Heart right ventricle (tissue), 16 donors: ENCODE data around the gene SREBF2. TPM values are rescaled to one million over a fixed set of nuclear protein-coding genes. Genes with fewer than 3 reads are reported as not detected.

Experiments used
- ATAC-seq, 8 donors: fragments of 200-7000 bp; cut with Tn5 transposase; one replicate each; pipeline ENCODE4 v1.9.1; 2020; ENCODE audit warnings: mild to moderate bottlenecking in 8 of 8, moderate library complexity in 8 of 8, moderate number of reproducible peaks in 1 of 8
- DNase-seq, 2 donors: peaks; one replicate each; pipeline ENCODE4 v3.0.0-alpha.2; 2020
- H3K27ac ChIP-seq, 10 donors: fragments of 200-600 bp; sonication (generic) in 2 of 10; one replicate each; pipeline versions ENCODE4 v1.5.0 to v1.8.0; 2020 to 2022; ENCODE audit warnings: mild to moderate bottlenecking in 3 of 10
- H3K27me3 ChIP-seq, 7 donors: fragments of 200-600 bp; one replicate each; pipeline ENCODE4 v1.8.0; 2021 to 2022; ENCODE audit warnings: mild to moderate bottlenecking in 2 of 7
- H3K36me3 ChIP-seq, 9 donors: fragments of 200-600 bp; sonication (generic) in 1 of 9; one replicate each; pipeline versions ENCODE4 v1.5.0 to v1.8.0; 2020 to 2022; ENCODE audit warnings: mild to moderate bottlenecking in 2 of 9
- H3K4me1 ChIP-seq, 9 donors: fragments of 200-600 bp; sonication (generic) in 1 of 9; one replicate each; pipeline versions ENCODE4 v1.5.0 to v1.8.0; 2020 to 2022; ENCODE audit warnings: mild to moderate bottlenecking in 4 of 9
- H3K4me3 ChIP-seq, 10 donors: fragments of 200-600 bp; sonication (generic) in 2 of 10; one replicate each; pipeline versions ENCODE4 v1.5.0 to v1.8.0; 2020 to 2022; ENCODE audit warnings: mild to moderate bottlenecking in 7 of 10, moderate library complexity in 2 of 10
- H3K9me3 ChIP-seq, 11 donors: fragments of 200-600 bp in 10 of 11; sonication (generic) in 2 of 11; one replicate each; pipeline versions ENCODE4 v1.5.0 to v1.8.0; 2013 to 2022; ENCODE audit warnings: mild to moderate bottlenecking in 2 of 11, control low read depth in 1 of 11, moderate library complexity in 1 of 11
- CTCF ChIP-seq, 9 donors: fragments of 200-600 bp; sonication (generic) in 2 of 9; IDR thresholded peaks; one replicate each; pipeline versions ENCODE4 v1.5.0 to v1.8.0; 2021 to 2022; ENCODE audit warnings: antibody characterized with exemption in 9 of 9, mild to moderate bottlenecking in 5 of 9, moderate library complexity in 1 of 9
- WGBS, 2 donors: extraction: QIAGEN DNeasy Blood & Tissue Kit; methylation state at CpG; one replicate each; pipeline ENCODE4 v1.1.7; 2013; ENCODE audit warnings: inconsistent platforms in 1 of 2; 5-methylcytosine and 5-hydroxymethylcytosine counted together
- intact Hi-C, 10 donors: fragments of 100-400 bp; cut with DNase I; formaldehyde crosslinking; loops; one replicate each; pipeline versions ENCODE4 v1.11.1 to v1.14.2; 2022
- polyA plus RNA-seq, 2 donors: library from polyadenylated mRNA; stranded (reverse); fragments of 200-250 nt; gene quantifications; one replicate each; pipeline ENCODE4 v1.2.3, GENCODE V29; 2013
- total RNA-seq, 10 donors: library from RNA; stranded (reverse); fragmentation: NEBNext Ultra II Directional in 3 of 10; extraction: Animal tissue kit (Norgen Biotek cat#: 25700) in 3 of 10; gene quantifications; one replicate each; pipeline versions ENCODE4 v1.2.1 to v1.2.4, GENCODE V29; 2021 to 2023
- donor health status: Arrhythmogenic right ventricular cardiomyopathy.
- donor health status: ischemic (EF 13 %, LVEDD 7.1; RV severe dilation, severe dysfunction).
- donor health status: healthy with polysubstance abuse.
- donor health status: DM: no; HTN: yes; CAD: no.
- donor health status: DM: no; HTN: no; CAD: no.
- donor health status: ischemic (EF 25% LVEDD 6.9; RV normal size, moderate dysfunction).
- donor health status: ischemic (EF 25% LVEDD 5.7; RV mildly dilated, moderate dysfunction).
- donor health status: healthy.
- donor health status: DM: yes; HTN: yes; CAD: no.
- donor health status: Ischemic cardiomyopathy.
- donor health status: ischemic (EF 35%, LVEDD 5.7; RV mildly dilated, moderate dysfunction).
- donor health status: nonischemic (EF 11% LVEDD 7.7; RV severe dilation, severe dysfunction).
- donor health status: DM: yes; HTN: yes; CAD: no.
- donor health status: PGD.
- donor health status: ischemic (EF 29% LVEDD 5.4; RV normal size, mild dysfunction).
- donor health status: nonischemic (EF 23%, LVEDD 6.1; RV moderate dilation, normal function).

Gene SREBF2
- total and polyA plus RNA-seq, 12 donors, result 37.5 to 94.3 (median 71.3) TPM

GRCh38 chr22:41820447-41820846, 12.5 kb upstream of the SREBF2 start:
- Histone ChIP-seq H3K9me3 (no peaks in the 10 kb centered on the region), H3K4me3 (no peak overlapping the region), H3K27ac (no peak overlapping the region), H3K27me3 (no peaks in the 10 kb centered on the region), H3K4me1 (peaks cover 0 to 10% (median 5%) of the 10 kb centered on the region in 9 donors), H3K36me3 (peaks cover 0 to 15% (median 0%) of the 10 kb centered on the region in 9 donors)
- ATAC-seq, result no peak
- intact Hi-C loops, result loop anchor here in 3 of 10 donors (5.0 to 10.0 kb wide), 2 partner anchors 122 to 126 kb away; partner anchors contain the start of gene MEI1 (in 1 of the 3)
- DNase-seq, result no peak
- 89 to 91% methylated on average over 5 of the region's 5 CpGs for WGBS, 2 donors
- no peak for TF ChIP-seq CTCF (IDR thresholded peaks at IDR 0.05)

GRCh38 chr22:41821471-41822316, 11.2 kb upstream of the SREBF2 start:
- no peak for DNase-seq
- intact Hi-C loops, result loop anchor here in 6 of 10 donors (1.0 to 10.0 kb wide), 4 partner anchors 119 to 127 kb away; partner anchors contain the start of gene MEI1 (in 1 of the 6)
- WGBS, 2 donors, result 84 to 88% methylated on average over 12 of the region's 12 CpGs
- H3K36me3 ChIP-seq, result peaks cover 0 to 10% (median 0%) of the 10 kb centered on the region in 9 donors
- H3K27me3 ChIP-seq, result no peaks in the 10 kb centered on the region
- no peak overlapping the region for H3K27ac ChIP-seq
- no peak for ATAC-seq
- H3K9me3 ChIP-seq, result no peaks in the 10 kb centered on the region
- peaks cover 11 to 22% (median 18%) of the 10 kb centered on the region in 9 donors for H3K4me1 ChIP-seq
- TF ChIP-seq CTCF (IDR thresholded peaks at IDR 0.05), result no peak
- no peak overlapping the region for H3K4me3 ChIP-seq

GRCh38 chr22:41822317-41823057, 10.4 kb upstream of the SREBF2 start:
- Histone ChIP-seq H3K27me3 (no peaks in the 10 kb centered on the region), H3K9me3 (no peaks in the 10 kb centered on the region), H3K4me1 (peaks cover 12 to 28% (median 23%) of the 10 kb centered on the region in 9 donors), H3K36me3 (peaks cover 0 to 10% (median 0%) of the 10 kb centered on the region in 9 donors), H3K4me3 (no peak overlapping the region), H3K27ac (no peak overlapping the region)
- WGBS, 2 donors, result 91 to 94% methylated on average over 3 of the region's 3 CpGs
- TF ChIP-seq CTCF (IDR thresholded peaks at IDR 0.05), result peak in 8 of 9 donors; percentile 24 to 69 (median 56)
- ATAC-seq, result peak in 1 of 8 donors; percentile 24
- intact Hi-C loops, result loop anchor here in 6 of 10 donors (1.0 to 10.0 kb wide), 4 partner anchors 118 to 128 kb away; partner anchors contain the start of gene MEI1 (in 1 of the 6)
- DNase-seq, result no peak

GRCh38 chr22:41823797-41824196, 9.1 kb upstream of the SREBF2 start:
- Histone ChIP-seq H3K27me3 (no peaks in the 10 kb centered on the region), H3K36me3 (peaks cover 0 to 7% (median 0%) of the 10 kb centered on the region in 9 donors), H3K9me3 (no peaks in the 10 kb centered on the region), H3K27ac (no peak overlapping the region), H3K4me1 (peaks cover 12 to 28% (median 23%) of the 10 kb centered on the region in 9 donors), H3K4me3 (no peak overlapping the region)
- TF ChIP-seq CTCF (IDR thresholded peaks at IDR 0.05), result no peak
- DNase-seq (no peak), ATAC-seq (no peak)
- WGBS, 2 donors, result 77 to 86% methylated on average over 6 of the region's 6 CpGs
- intact Hi-C loops, result loop anchor here in 9 of 10 donors (1.0 to 10.0 kb wide), 5 partner anchors 117 to 129 kb away; partner anchors contain the start of gene MEI1 (in 1 of the 9)
